ENCODE data around the gene BCAR1.

DNA sequence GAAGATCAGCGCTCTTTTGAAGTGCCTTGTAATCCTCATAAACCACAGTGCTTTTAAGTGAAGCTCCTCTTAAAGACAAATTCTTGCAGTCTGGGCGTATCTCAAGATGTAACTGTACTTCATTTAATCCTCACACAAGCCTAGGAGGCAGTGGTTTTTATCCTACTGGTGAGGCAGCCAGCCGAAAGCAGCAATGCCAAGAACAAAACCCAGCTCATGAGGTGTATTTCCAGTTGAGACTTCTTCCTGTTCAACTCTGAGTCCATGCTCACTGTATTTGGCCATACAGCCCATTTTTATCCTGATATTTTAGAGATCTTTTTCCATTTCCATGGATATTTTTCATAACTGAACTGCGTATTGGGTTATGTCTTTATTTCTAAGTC, 58.2 kb downstream of the BCAR1 start:
- TF ChIP-seq POLR2AphosphoS5 (IDR thresholded peaks at IDR 0.05) (no peak), POLR2A (IDR thresholded peaks at IDR 0.05) (no peak), EP300 (IDR thresholded peaks at IDR 0.05; ENCODE audit: low read depth) (no peak)
- TF ChIP-seq, protein P1, sequence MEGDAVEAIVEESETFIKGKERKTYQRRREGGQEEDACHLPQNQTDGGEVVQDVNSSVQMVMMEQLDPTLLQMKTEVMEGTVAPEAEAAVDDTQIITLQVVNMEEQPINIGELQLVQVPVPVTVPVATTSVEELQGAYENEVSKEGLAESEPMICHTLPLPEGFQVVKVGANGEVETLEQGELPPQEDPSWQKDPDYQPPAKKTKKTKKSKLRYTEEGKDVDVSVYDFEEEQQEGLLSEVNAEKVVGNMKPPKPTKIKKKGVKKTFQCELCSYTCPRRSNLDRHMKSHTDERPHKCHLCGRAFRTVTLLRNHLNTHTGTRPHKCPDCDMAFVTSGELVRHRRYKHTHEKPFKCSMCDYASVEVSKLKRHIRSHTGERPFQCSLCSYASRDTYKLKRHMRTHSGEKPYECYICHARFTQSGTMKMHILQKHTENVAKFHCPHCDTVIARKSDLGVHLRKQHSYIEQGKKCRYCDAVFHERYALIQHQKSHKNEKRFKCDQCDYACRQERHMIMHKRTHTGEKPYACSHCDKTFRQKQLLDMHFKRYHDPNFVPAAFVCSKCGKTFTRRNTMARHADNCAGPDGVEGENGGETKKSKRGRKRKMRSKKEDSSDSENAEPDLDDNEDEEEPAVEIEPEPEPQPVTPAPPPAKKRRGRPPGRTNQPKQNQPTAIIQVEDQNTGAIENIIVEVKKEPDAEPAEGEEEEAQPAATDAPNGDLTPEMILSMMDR (IDR thresholded peaks at IDR 0.05), result no peak

Data from transverse colon (tissue), 4 donors.